GM19467 (cell line): ENCODE results near the gene USB1.
A peak's percentile ranks its signal among the peaks of the same experiment; 100 is the strongest.
"Not testable (repeated sequence)": the region's sequence is repeated elsewhere in the genome, so short reads cannot be mapped to it uniquely, and the experiment has no call there.

ENCODE experiments used
- ATAC-seq: cut with Tn5 transposase; IDR thresholded peaks from one replicate; pipeline ENCODE4 v1.9.1; 2021; ENCODE audit warnings: mild to moderate bottlenecking, moderate library complexity; ENCODE audit not compliant: unreplicated experiment

Gene USB1

GRCh38 chr16:57969451-57970123, 31.6 kb upstream of the USB1 start:
- no peak for ATAC-seq

DNA sequence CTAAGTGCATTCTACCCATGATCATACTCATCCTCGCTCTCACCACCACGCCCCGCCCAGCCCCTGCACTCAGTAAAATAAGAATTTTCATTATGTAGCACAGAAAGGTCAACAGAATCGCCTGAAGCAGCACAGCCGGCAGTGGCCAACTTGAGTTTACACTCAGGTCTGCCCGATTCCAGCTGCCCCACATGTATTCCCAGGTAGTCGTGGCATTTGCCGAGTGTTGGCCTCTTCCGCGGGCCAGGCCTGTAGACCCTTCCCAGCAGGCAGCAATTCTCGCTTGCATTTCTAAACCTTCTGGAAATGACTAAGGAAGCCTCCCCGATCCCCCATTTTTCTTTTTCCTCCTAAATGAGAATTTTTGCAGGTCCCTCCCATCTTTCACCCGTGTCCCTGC, 30.9 kb upstream of the USB1 start:
- ATAC-seq = no peak

DNA sequence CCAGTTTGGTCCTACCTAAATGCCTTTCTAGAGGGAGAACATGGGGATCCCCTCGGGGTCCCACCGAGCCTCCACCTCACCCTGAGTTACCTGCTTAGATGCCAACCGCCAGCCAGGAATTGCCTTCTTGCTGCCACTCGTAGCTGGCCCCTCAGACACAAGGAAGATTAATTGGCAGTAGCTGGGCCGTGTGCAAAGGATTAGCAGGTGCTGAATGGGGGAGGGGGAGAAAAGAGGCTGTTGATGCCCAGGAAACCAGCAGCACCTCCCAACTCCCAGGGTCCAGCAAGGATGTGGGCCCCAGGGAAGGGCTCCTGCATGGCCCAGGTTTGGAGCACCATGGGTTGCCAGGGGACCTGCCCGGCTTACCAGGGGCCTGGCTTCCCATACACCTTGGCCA, 30.2 kb upstream of the USB1 start, which contains the start of gene CNGB1:
TSS of gene CNGB1 (minus strand) at position 159 of the 400 bp plus-strand sequence. CDS start 3,842 bp downstream, outside the sequence.
- no peak for ATAC-seq

- ATAC-seq = no peak
Measured at GRCh38 chr16:57971848-57972247, 29.4 kb upstream of the USB1 start.

DNA sequence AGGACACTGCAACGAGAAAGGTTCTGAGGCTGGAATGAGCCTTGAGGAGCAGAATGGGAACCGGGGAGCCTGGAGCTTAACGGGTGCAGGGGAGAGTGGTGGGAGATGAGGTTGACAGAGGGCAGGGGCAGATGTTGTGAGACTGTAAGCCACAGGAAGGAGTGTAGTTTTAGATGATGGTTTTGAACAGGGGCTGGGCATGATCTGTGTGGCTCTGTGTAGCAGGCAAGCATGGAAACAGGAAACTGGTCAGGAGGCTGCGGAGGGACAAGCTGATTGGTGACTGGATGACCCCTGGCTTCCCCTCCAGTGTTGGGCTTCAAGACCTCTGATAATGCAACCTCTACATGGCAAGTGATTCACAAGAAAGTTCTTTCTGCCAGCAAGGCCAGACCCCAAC, 28.9 kb upstream of the USB1 start:
- no peak for ATAC-seq

- ATAC-seq = no peak
Measured at GRCh38 chr16:57976331-57976796, 24.8 kb upstream of the USB1 start.

GRCh38 chr16:57977418-57978069, 23.7 kb upstream of the USB1 start:
- no peak for ATAC-seq

- not testable (repeated sequence) for ATAC-seq
Measured at GRCh38 chr16:57978070-57978465, 23.1 kb upstream of the USB1 start.

DNA sequence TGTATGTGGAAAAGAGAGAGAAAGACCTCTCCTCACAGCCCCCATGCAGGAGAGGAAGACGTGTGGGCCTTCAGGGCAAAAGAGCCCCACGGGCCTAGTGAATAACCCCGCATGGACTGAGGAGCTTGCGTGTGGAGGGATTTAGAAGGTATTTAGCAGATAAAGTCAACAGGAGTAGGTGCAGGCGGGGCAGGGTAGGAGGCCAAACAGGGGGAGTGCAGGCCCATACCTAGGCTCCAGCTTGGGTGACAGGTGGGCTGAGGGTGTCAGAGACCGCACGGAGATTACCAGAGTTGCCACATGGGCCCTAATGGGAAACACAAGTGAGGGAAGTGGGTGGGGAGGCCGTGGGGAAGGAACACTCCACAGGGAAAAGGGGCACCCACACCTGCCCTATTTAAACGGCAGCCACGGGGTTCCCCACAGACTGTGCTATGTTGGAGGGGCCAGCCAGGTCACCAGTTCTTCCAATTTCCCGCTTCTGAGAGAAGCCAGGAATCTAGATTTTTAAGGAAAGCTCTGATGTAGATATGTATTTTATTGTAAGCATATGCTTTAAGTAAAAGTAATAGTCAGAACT, 22.1 kb upstream of the USB1 start:
- no peak for ATAC-seq

DNA sequence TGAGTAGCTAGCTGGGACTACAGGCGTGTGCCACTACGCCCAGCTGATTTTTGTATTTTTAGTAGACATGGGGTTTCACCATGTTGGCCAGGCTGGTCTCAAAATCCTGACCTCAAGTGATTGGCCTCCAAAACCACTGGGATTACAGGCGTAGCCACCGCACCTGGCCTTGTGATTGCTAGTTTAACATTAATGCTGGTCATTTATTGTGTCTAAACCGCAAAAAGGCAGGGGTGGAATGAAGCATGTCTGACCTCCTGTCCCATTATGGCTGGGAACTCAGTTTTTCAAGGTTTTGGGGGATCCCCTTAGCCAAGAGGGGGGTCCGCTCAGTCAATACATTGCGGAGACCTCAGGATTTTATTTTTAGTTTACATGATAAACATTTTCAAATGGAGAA, 19.6 kb upstream of the USB1 start:
- ATAC-seq = no peak

DNA sequence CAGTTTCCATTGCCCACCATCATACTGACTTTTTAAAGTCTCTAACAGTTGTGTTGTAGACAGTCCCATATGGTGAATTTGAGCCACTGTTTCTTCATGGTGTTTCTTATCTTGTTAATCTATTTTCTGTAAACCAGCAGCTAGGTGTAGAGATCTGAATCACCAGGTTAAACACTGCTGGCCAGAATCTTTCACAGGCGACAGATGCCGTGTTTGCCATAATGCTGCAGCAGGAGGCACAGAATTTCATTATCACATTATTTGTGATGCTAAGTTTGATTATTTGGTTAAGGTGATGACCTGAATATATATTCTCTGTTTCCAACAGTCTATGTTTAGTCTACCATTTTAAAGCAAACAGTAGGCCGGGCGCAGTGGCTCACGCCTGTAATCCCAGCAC, 18.8 kb upstream of the USB1 start:
- no peak for ATAC-seq

GRCh38 chr16:57984443-57985203, 16.6 kb upstream of the USB1 start:
- peak; percentile 84 for ATAC-seq

GRCh38 chr16:57985204-57986181, 15.7 kb upstream of the USB1 start:
- ATAC-seq = peak; percentile 22

DNA sequence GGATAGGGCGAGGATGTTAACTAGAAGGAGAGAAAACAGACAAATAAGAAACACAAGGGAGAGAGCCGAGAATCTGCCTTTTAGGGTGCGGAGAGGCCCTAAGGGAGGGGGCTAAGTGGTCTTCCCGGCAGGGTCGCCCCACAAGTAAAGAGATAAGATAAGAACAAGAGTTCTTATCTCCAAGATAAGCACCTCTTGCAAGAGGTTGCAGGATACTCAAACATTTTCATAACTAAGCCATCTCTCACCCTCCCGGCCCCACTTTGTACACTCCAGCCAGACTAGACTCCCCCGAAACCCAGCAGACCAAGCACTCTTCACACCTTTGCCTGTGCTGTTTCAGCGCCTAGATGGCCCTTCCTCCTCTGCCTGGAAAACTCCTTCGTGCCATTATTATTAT, 15.0 kb upstream of the USB1 start:
- no peak for ATAC-seq

- no peak for ATAC-seq
Measured at GRCh38 chr16:57987441-57988177, 13.6 kb upstream of the USB1 start.

GRCh38 chr16:57988929-57989328, 12.3 kb upstream of the USB1 start:
- no peak for ATAC-seq

GRCh38 chr16:57991551-57992059, 9.6 kb upstream of the USB1 start:
- no peak for ATAC-seq

GRCh38 chr16:57992084-57992483, 9.1 kb upstream of the USB1 start:
- ATAC-seq = no peak

DNA sequence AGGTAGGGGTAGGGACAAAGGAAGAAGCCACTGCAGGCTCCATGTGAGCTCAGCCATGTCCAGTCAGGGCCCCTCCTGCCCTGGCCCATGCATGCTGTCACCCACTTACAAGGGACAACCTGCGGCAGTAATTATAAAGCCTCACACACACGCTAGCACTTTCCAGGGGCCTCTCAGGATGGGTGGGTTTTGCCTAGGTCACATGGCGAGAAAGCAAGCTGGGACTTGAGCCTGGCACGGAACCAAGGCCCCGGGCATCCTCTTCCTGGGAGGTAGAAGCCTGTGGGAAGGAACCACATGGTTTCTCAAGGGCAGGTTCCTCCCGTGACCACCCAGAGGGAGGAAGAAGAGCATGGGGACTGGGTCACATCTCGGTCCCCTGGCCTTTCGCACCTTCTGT, 7.8 kb upstream of the USB1 start:
- no peak for ATAC-seq
